NCI-H2227 (cell line): ENCODE results near the gene LRRC51.
A peak's percentile ranks its signal among the peaks of the same experiment; 100 is the strongest.
"Not testable (repeated sequence)": the region's sequence is repeated elsewhere in the genome, so short reads cannot be mapped to it uniquely, and the experiment has no call there.

Experiments
- DNase-seq: peaks from one replicate; lab custom pipeline; 2025; ENCODE audit not compliant: unreplicated experiment; lab: John Stamatoyannopoulos, UW

The LRRC51 gene

GRCh38 chr11:72103754-72104167 is 23.1 kb downstream of the LRRC51 start:
- no peak for DNase-seq

GRCh38 chr11:72105888-72106287 is 25.2 kb downstream of the LRRC51 start, which contains the start of gene TOMT:
Gene TOMT, plus strand, starts transcription at chr11:72105924. Its CDS starts 28 bp downstream, at chr11:72105952.
- DNase-seq = no peak

GRCh38 chr11:72111300-72112142 is 30.9 kb downstream of the LRRC51 start:
- DNase-seq = peak; percentile 44

- DNase-seq = peak; percentile 99
These were observed 31.7 kb downstream of the LRRC51 start, which contains the start of gene ANAPC15 for GRCh38 chr11:72112143-72112977. Gene ANAPC15, minus strand, starts transcription at chr11:72112695. Its CDS starts 1,419 bp downstream, at chr11:72111276.

- DNase-seq = no peak
These were observed 32.5 kb downstream of the LRRC51 start for GRCh38 chr11:72112978-72113808.

DNA sequence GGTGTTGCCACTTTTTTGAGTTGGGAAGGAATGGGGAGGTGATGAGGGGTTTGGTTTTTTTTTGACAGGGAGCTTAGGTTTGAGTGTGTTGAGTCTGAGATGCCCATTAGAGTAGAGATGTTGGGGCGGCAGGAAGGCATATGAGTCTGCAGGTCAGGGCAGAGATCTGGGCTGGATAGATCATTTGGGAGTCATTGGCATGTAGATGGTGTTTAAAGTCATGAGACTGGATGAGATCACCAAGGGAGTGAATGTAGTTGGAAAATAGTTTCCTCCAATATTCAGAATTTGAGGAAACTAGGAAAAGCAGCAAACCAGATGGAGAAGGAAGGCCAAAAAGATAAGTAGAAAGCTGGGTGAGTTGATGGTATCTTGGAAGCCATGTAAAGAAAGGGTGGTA is 33.9 kb downstream of the LRRC51 start:
- no peak for DNase-seq

- DNase-seq = no peak
These were observed 35.5 kb downstream of the LRRC51 start for GRCh38 chr11:72116019-72116755.

DNA sequence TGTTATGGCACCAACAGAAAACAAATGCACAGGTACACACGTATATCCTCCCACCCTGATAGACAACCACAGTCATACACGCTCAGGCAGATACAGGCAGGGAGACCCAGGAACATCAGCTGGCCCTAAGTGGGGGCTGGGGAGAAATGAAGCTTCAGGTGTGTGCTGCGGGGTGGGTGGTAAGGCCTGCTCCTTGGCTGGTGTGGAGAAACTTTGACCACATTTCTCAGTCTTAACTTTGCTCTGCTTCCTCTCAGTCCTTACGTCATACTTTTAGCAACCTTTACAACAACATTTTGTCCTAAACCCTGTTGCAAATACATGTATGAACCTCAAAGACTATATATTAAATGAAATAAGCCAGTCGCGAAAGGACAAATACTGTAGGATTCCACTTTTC is 38.5 kb downstream of the LRRC51 start:
- no peak for DNase-seq

- no peak for DNase-seq
These were observed 40.3 kb downstream of the LRRC51 start for GRCh38 chr11:72120930-72121329.

GRCh38 chr11:72122607-72123006 is 42.0 kb downstream of the LRRC51 start:
- DNase-seq = no peak

- no peak for DNase-seq
These were observed 42.5 kb downstream of the LRRC51 start for GRCh38 chr11:72123117-72123653.

DNA sequence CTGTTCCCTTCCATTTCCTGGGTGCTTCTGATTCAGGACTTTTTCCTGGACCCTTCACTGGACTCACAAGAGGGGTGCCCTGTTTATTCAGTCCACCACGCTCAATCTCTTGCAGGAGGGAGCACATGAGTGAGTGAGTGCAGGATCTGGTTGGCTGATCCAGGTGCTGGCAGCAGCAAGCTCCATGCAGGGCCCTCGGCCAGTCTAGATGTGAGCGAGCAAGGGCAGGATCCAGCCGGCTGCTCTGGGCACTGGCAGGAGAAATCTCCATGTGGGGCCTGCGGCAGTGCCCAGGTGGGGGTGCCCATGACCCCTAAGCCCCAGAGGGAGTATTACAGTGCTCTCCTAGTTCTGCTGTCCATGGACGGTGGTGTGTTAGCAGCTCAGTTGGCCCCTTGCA is 43.4 kb downstream of the LRRC51 start:
- no peak for DNase-seq

DNA sequence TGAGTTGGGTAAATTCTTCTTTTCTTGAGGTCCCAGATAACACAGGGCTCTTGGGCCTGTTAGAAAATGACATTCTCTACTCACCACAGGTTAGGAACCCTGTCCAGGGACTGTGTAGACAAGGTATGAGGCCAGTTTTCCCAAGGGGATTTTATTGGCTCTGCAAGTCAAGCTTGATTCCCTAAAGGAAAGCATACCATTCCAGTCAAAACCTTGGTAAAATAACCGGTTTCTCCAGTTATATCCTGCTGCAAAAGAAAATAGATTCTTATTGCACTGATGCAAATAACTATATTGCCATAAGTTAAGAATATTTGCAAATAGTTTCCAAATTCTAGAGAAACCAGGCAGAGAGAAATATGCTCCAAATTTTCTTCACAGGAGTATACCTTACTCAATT is 45.3 kb downstream of the LRRC51 start:
- DNase-seq = no peak

- DNase-seq = no peak
These were observed 47.3 kb downstream of the LRRC51 start for GRCh38 chr11:72127923-72128322.

DNA sequence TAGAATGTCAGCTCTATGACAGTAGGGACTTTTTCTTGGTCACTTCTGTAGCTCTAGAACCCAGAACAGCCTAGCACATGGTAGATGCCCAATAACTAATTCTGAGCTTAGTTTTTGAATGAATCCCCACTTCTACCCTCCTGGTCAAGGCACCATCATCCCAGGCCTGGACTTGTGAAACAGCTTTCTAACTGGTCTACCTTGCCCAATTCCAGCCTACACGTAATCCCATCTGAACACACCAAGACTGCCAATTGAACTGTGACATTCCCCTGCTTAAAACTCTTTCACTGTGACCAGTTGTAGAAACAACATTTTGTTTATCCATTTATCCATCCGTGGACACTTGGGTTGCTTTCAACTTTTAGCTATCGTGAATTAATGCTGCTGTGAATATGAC is 48.7 kb downstream of the LRRC51 start:
- no peak for DNase-seq

DNA sequence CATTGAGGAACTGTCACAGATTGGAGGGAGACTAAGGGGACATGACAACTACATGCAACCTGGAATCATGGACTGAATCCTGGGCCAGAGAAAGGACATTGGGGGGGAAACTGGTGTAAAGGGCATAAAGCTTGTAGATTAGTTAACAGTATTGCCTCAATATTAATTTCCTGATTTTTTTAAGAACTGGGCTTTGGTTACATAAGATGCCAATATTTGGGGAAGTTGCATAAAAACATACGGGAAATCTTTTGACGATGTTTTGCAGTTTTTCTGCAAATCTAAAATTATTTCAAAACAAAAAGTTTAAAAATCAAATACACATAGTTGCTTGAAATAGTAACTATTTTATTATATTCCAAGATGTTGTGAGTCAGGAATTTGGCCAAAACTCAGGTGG is 52.0 kb downstream of the LRRC51 start:
- DNase-seq = no peak

DNA sequence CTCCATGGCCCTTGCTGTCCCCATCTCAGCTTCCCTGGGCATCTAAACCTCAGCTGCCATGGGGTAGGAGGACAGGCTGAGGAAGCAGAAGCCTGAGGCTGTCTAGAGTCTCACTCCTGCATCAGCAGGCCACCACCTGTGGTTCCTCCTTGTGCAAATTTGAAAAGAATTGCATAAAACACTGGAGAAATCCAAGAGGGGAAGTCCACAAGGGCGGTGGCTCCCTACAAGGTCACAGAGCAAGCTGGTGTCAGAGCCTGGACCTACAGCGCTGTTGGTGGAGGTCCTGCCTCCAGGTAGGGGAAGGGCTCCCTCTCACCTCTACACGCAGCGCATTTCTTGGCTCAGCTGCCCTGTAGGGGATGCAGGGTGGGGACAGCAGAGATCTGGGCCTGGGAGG is 54.8 kb downstream of the LRRC51 start, which contains the start of gene FOLR3:
FOLR3 (plus strand) TSS at position 253 of the 400 bp plus-strand sequence. CDS start 228 bp downstream, outside the sequence.
- DNase-seq = not testable (repeated sequence)

DNA sequence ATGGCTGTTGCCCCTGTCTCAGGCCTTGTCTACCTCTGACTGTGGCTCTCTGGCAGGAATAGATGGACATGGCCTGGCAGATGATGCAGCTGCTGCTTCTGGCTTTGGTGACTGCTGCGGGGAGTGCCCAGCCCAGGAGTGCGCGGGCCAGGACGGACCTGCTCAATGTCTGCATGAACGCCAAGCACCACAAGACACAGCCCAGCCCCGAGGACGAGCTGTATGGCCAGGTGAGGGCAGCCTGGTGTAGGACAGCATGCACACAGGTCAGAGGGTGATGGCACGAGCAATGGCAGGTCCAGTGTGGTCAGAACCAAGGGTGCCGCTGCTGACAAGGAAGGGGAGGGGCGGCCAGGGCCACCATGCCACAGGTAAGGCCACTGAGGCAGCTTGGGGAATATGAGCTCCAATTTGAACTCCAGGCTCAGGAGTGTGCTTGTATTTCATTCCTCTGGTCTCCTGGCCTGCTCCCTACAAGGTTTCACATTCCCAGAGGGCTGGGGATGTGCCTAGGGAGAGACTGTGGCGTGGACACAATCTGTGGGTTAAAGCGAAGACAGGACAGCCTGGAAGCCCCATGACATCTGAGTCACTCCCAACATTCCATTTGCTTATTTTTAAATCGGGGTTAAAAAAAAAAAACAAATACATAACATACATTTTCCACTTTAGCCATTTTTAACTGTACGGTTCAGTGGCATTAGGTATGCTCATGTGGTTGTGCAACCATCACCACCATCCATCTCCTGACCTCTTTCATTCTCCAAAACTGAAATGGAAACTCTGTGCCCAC is 55.4 kb downstream of the LRRC51 start:
- DNase-seq = no peak

DNA sequence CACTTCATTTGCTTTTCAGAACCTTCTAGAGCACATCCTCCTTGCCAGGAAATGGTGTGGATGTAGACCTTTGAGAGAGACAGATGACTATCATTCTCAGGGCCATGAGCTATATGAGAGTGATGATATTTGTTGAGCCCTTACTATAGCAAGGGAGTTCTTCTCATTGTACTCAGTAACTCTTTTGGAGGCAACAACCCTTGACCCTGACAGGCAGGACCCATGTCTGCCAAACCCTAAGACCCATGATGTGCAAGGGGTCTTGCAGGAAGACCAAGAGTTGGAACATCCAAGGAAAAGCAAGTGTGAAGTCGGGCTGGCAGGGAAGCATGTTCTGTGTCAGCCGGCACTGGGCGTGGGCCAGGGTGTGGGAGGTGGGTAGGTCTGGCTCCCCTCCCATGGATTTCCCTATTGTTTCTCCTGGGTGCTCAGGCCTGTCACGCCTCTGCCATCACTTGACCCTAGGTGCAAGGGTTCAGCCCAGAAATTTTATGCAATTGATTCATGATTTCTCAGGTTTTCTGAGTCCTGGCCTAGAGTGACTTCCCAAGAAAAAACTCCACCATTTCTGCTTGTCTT is 56.1 kb downstream of the LRRC51 start:
- DNase-seq = no peak
